Fibroblast of skin of right quadriceps (primary cell): ENCODE data around the gene MSI2.

ENCODE experiments used
- DNase-seq: peaks from one replicate; pipeline ENCODE4 v3.0.0-alpha.2; 2013

The MSI2 gene

GRCh38 chr17:57375040-57375769, 118.9 kb downstream of the MSI2 start:
- peak; percentile 10 for DNase-seq

- no peak for DNase-seq
These were observed 119.5 kb downstream of the MSI2 start for GRCh38 chr17:57375770-57376225.

- no peak for DNase-seq
These were observed 120.8 kb downstream of the MSI2 start for GRCh38 chr17:57377094-57377493.

- peak; percentile 40 for DNase-seq
These were observed 123.0 kb downstream of the MSI2 start for GRCh38 chr17:57379237-57379894.

- DNase-seq: no peak
These were observed 123.6 kb downstream of the MSI2 start for GRCh38 chr17:57379895-57380434.

- DNase-seq: no peak
These were observed 125.2 kb downstream of the MSI2 start for GRCh38 chr17:57381498-57381897.

GRCh38 chr17:57384219-57384618, 127.9 kb downstream of the MSI2 start:
- DNase-seq: no peak

GRCh38 chr17:57385975-57386374, 129.7 kb downstream of the MSI2 start:
- no peak for DNase-seq

GRCh38 chr17:57387575-57387974, 131.3 kb downstream of the MSI2 start:
- no peak for DNase-seq

- no peak for DNase-seq
These were observed 131.9 kb downstream of the MSI2 start for GRCh38 chr17:57388131-57388725.

- no peak for DNase-seq
These were observed 133.2 kb downstream of the MSI2 start for GRCh38 chr17:57389473-57389872.

- no peak for DNase-seq
These were observed 134.9 kb downstream of the MSI2 start for GRCh38 chr17:57391076-57391825.

GRCh38 chr17:57391857-57392471, 135.6 kb downstream of the MSI2 start:
- DNase-seq: no peak

- no peak for DNase-seq
These were observed 137.0 kb downstream of the MSI2 start for GRCh38 chr17:57393368-57393767.

GRCh38 chr17:57394375-57394774, 138.1 kb downstream of the MSI2 start:
- no peak for DNase-seq

- DNase-seq: no peak
These were observed 139.5 kb downstream of the MSI2 start for GRCh38 chr17:57395721-57396321.

GRCh38 chr17:57396511-57396921, 140.2 kb downstream of the MSI2 start:
- DNase-seq: no peak

- DNase-seq: no peak
These were observed 141.1 kb downstream of the MSI2 start for GRCh38 chr17:57397402-57397801.

- no peak for DNase-seq
These were observed 143.4 kb downstream of the MSI2 start for GRCh38 chr17:57399690-57400089.

GRCh38 chr17:57400648-57401047, 144.3 kb downstream of the MSI2 start:
- peak; percentile 17 for DNase-seq

GRCh38 chr17:57401556-57402488, 145.5 kb downstream of the MSI2 start:
- no peak for DNase-seq
